HepG2 (cell line): ENCODE results near the gene RABL2A. TPM values are rescaled to one million over a fixed set of nuclear protein-coding genes. Genes with fewer than 3 reads are reported as not detected.

Source experiments
- ATAC-seq: fragments of 200-7000 bp; cut with Tn5 transposase; 3 replicates; pipeline ENCODE4 v1.9.1; 2020; ENCODE audit warnings: mild to moderate bottlenecking, moderate library complexity
- BruUV-seq: library from RNA; stranded (reverse); fragments of 400-500 nt; replicated peaks from 2 replicates; lab custom pipeline; 2021; lab: Mats Ljungman, UMichigan
- CTCF ChIA-PET: fragments of 300-600 bp; formaldehyde crosslinking; extraction: SDS; loops from one replicate; lab custom pipeline; 2021; ENCODE audit warnings: low total read pairs, inconsistent platforms, low intra/inter-chr PET ratio; lab: Yijun Ruan, JAX
- POLR2A ChIA-PET: fragments of 350-600 bp; sonication (Branson Sonifier 250); formaldehyde crosslinking; loops from one replicate; lab custom pipeline; 2020; ENCODE audit warnings: antibody characterized with exemption, inconsistent platforms; lab: Yijun Ruan, JAX
- DNase-seq: peaks from one replicate; pipeline ENCODE4 v3.0.0-alpha.2; 2015; ENCODE audit warnings: low spot score
- FAIRE-seq: peaks from 3 replicates; lab custom pipeline; 2011; peaks lifted over from hg19 to GRCh38; lab: Jason Lieb, UNC
- H2AFZ ChIP-seq: one replicate; pipeline ENCODE4 v1.6.1; 2011; ENCODE audit warnings: low read length, inconsistent platforms
- H3K27ac ChIP-seq: fragments of 300-600 bp; 3 replicates; pipeline ENCODE4 v1.8.0; 2011; ENCODE audit warnings: mixed run types, mild to moderate bottlenecking, mixed read lengths, low read length, inconsistent platforms; ENCODE audit not compliant: insufficient read depth; ENCODE audit errors: extremely low read length
- H3K27me3 ChIP-seq, 2 experiments: fragments of 200-600 bp in 1 of 2; 2 replicates in 1 of 2; 3 replicates in 1 of 2; pipeline versions ENCODE4 v1.6.0 to v1.8.0; 2011; ENCODE audit warnings: low read length in 2 of 2, mild to moderate bottlenecking in 2 of 2, moderate library complexity in 2 of 2, inconsistent platforms in 1 of 2; ENCODE audit not compliant: insufficient read depth in 2 of 2, control insufficient read depth in 1 of 2
- H3K36me3 ChIP-seq, 2 experiments: fragments of 200-600 bp in 1 of 2; replicated peaks in 1 of 2; 2 replicates in 1 of 2; 3 replicates in 1 of 2; pipeline versions ENCODE4 v1.5.1 to v1.8.0; 2011; ENCODE audit warnings: low read length in 2 of 2, inconsistent platforms in 1 of 2; ENCODE audit not compliant: insufficient read depth in 2 of 2, control insufficient read depth in 1 of 2
- H3K4me1 ChIP-seq: 2 replicates; pipeline ENCODE4 v1.5.1; 2012; ENCODE audit warnings: low read length, inconsistent platforms; ENCODE audit not compliant: insufficient read depth
- H3K4me2 ChIP-seq: 2 replicates; pipeline ENCODE4 v1.6.0; 2011; ENCODE audit warnings: low read depth, low read length, inconsistent platforms
- H3K4me3 ChIP-seq, 3 experiments: fragments of 200-600 bp in 1 of 3; sonication (generic), shearing (Covaris generic) in 1 of 3; replicated peaks in 1 of 3; 2 replicates each; pipeline ENCODE4 v1.5.1; 2011 to 2016; ENCODE audit warnings: low read length in 3 of 3, inconsistent platforms in 2 of 3, low read depth in 2 of 3, mild to moderate bottlenecking in 2 of 3, control low read depth in 1 of 3, mixed read lengths in 1 of 3; ENCODE audit not compliant: insufficient read depth in 1 of 3
- H3K79me2 ChIP-seq: one replicate; pipeline ENCODE4 v1.6.1; 2011; ENCODE audit warnings: low read length, inconsistent platforms; ENCODE audit not compliant: insufficient read depth
- H3K9ac ChIP-seq: 2 replicates; pipeline ENCODE4 v1.6.0; 2011; ENCODE audit warnings: mild to moderate bottlenecking, low read depth, low read length, inconsistent platforms; ENCODE audit not compliant: insufficient read depth
- H3K9me3 ChIP-seq: 2 replicates; pipeline ENCODE4 v1.5.1; 2012; ENCODE audit warnings: mild to moderate bottlenecking, low read length
- H4K20me1 ChIP-seq: 2 replicates; pipeline ENCODE4 v1.6.0; 2011; ENCODE audit warnings: inconsistent platforms, mild to moderate bottlenecking, low read length, moderate library complexity; ENCODE audit not compliant: insufficient read depth
- ADNP ChIP-seq: sonication (generic); formaldehyde crosslinking; IDR thresholded peaks from 2 replicates; pipeline ENCODE4 v1.4.0; 2020; ENCODE audit warnings: missing genetic modification reagents
- CTCF ChIP-seq: sonication (generic); formaldehyde crosslinking; IDR thresholded peaks from 2 replicates; pipeline ENCODE4 v1.5.0; 2020; ENCODE audit warnings: mild to moderate bottlenecking, missing genetic modification reagents, moderate library complexity
- MAX ChIP-seq: IDR thresholded peaks from 2 replicates; pipeline ENCODE4 v1.6.1; 2012; ENCODE audit warnings: inconsistent platforms
- NFKB2 ChIP-seq: sonication (generic); formaldehyde crosslinking; IDR thresholded peaks from 2 replicates; pipeline ENCODE4 v1.4.0; 2020; ENCODE audit warnings: missing genetic modification reagents, borderline replicate concordance
- POLR2A ChIP-seq, 2 experiments: IDR thresholded peaks; 2 replicates each; pipeline ENCODE4 v1.6.1; 2011; ENCODE audit warnings: low read depth in 2 of 2, low read length in 2 of 2, mild to moderate bottlenecking in 1 of 2, moderate library complexity in 1 of 2; ENCODE audit not compliant: insufficient read depth in 1 of 2
- PRDM15 ChIP-seq: sonication (generic); formaldehyde crosslinking; IDR thresholded peaks from 2 replicates; pipeline ENCODE4 v1.4.0; 2020; ENCODE audit warnings: missing genetic modification reagents
- TBX2 ChIP-seq: sonication (generic); formaldehyde crosslinking; IDR thresholded peaks from 2 replicates; pipeline ENCODE4 v1.5.0; 2020; ENCODE audit warnings: missing genetic modification reagents, mild to moderate bottlenecking, borderline replicate concordance
- ZNF609 ChIP-seq: sonication (generic); formaldehyde crosslinking; IDR thresholded peaks from 2 replicates; pipeline ENCODE4 v1.4.0; 2020; ENCODE audit warnings: mild to moderate bottlenecking, missing genetic modification reagents, borderline replicate concordance
- ZNF770 ChIP-seq: sonication (generic); formaldehyde crosslinking; IDR thresholded peaks from 2 replicates; pipeline ENCODE4 v1.5.0; 2020; ENCODE audit warnings: mild to moderate bottlenecking, missing genetic modification reagents
- WGBS: methylation state at CpG from one replicate; pipeline ENCODE4 v1.1.6; 2017; ENCODE audit warnings: low lambda C conversion rate; 5-methylcytosine and 5-hydroxymethylcytosine counted together
- in situ Hi-C: cut with HindIII; loops from 2 replicates; pipeline ENCODE4 v1.10.0; 2017; ENCODE audit warnings: low pct_unique_long_range_greater_than_20kb; ENCODE audit not compliant: extremely low pct_ligation_motif_present
- intact Hi-C: fragments of 100-400 bp; cut with micrococcal nuclease; formaldehyde crosslinking; loops from one replicate; pipeline ENCODE4 v1.10.0; 2022; ENCODE audit not compliant: unreplicated experiment
- polyA plus RNA-seq, 8 experiments: library from polyadenylated mRNA; depleted of rRNA in 3 of 8; stranded (reverse) in 7 of 8; unstranded in 1 of 8; fragments of >200 nt; fragmentation: Illumina TruSeq in 4 of 8; extraction: Trizol in 4 of 8; gene quantifications; 2 replicates each; pipeline versions ENCODE4 v1.2.1 to v1.2.3, GENCODE V29; 2011 to 2016; ENCODE audit warnings: low read depth in 4 of 8, missing spikeins in 1 of 8, mixed read lengths in 1 of 8; ENCODE audit not compliant: insufficient read depth in 1 of 8
- total RNA-seq, 5 experiments: library from RNA; depleted of rRNA; stranded (reverse); fragments of >200 nt; fragmentation: Illumina TruSeq; extraction: Trizol; gene quantifications; 2 replicates each; pipeline ENCODE4 v1.2.3, GENCODE V29; 2016; ENCODE audit warnings: low read depth in 1 of 5

The RABL2A gene
- total and polyA plus RNA-seq, 2 of the 13 experiments (the other 11 are each of a cell fraction or from before 2014, with no cell fraction given) = 9.6 to 13.4 TPM

GRCh38 chr2:113686537-113686936, 59.5 kb downstream of the RABL2A start:
- no peak overlapping the region for H3K27ac ChIP-seq
- no peak overlapping the region for H2AFZ ChIP-seq
- H3K9ac ChIP-seq = no peak overlapping the region
- H3K4me1 ChIP-seq = no peaks in the 10 kb centered on the region
- no TSS peak for BruUV-seq
- no peaks in the 10 kb centered on the region for H3K9me3 ChIP-seq
- WGBS = 21% methylated on average over 2 of the region's 2 CpGs
- CTCF ChIA-PET = no interaction called here
- in situ Hi-C loops (no loop called here), intact Hi-C loops (no loop called here)
- POLR2A ChIA-PET = no interaction called here
- no peak overlapping the region for H3K4me2 ChIP-seq
- H3K36me3 ChIP-seq = no peaks in the 10 kb centered on the region
- no peaks in the 10 kb centered on the region for H4K20me1 ChIP-seq
- no peaks in the 10 kb centered on the region for H3K79me2 ChIP-seq
- DNase-seq (no peak), FAIRE-seq (no peak), ATAC-seq (no peak)
- no peak overlapping the region for H3K4me3 ChIP-seq
- H3K27me3 ChIP-seq = no peaks in the 10 kb centered on the region
- TF ChIP-seq ZNF609 (CRISPR knock-in tag) (no peak), NFKB2 (CRISPR knock-in tag) (no peak), PRDM15 (no peak), ZNF770 (CRISPR knock-in tag) (no peak), ADNP (CRISPR knock-in tag) (no peak), POLR2A (IDR thresholded peaks at IDR 0.05; ENCODE audit: insufficient read depth in 1 of 2, low read depth in 2 of 2, low read length in 2 of 2) (no peak), MAX (no peak), CTCF (CRISPR knock-in tag) (no peak), TBX2 (no peak)
